HG03108 (cell line): ENCODE data around the gene MRPS15.
A peak's percentile ranks its signal among the peaks of the same experiment; 100 is the strongest.

Experiments
- ATAC-seq: cut with Tn5 transposase; IDR thresholded peaks from one replicate; pipeline ENCODE4 v1.9.1; 2021; ENCODE audit warnings: moderate library complexity; ENCODE audit not compliant: unreplicated experiment

Gene MRPS15

DNA sequence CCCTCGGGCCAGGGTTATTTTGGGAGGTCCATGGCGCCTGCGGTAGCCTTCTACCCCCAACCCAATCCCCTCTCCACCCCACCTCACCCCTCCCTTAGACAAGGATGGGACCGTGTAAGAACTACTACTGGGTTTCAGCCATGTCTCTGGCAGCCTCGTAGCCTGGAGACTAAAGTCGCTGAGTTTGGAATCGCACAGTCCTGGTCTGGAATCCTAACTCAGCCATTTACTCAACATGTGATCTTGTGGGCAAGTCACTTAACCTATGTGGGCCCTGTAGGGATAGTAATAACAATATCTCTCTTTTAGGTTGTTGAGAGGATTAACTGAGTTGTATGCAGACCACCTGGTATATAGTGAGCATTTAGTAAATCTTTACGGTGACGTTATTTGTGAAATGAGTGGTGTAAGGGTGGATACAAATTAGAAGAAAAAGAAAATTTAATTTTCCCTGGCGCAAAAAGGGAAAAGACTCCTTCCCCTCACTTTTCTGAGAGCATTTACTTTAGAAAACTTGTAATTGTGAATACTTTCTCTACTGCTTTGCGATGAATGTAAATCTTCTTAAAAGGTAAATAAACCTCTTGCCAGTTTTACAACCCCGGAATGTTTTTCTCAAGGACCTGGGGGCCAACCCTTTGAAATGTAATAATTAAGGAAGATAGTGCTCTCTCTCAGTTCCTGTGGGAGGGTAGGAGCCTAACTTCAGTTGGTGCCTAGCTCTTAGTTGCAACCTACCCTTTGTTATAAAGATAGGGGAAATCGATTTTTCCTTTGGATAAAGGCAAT, 615 bp upstream of the MRPS15 start:
- ATAC-seq = peak; percentile 14

- no peak for ATAC-seq
Measured at GRCh38 chr1:36463463-36463802, 751 bp downstream of the MRPS15 start.

- ATAC-seq = no peak
Measured at GRCh38 chr1:36458910-36459309, 5.3 kb downstream of the MRPS15 start.

- ATAC-seq = no peak
Measured at GRCh38 chr1:36457691-36458090, 6.5 kb downstream of the MRPS15 start.

DNA sequence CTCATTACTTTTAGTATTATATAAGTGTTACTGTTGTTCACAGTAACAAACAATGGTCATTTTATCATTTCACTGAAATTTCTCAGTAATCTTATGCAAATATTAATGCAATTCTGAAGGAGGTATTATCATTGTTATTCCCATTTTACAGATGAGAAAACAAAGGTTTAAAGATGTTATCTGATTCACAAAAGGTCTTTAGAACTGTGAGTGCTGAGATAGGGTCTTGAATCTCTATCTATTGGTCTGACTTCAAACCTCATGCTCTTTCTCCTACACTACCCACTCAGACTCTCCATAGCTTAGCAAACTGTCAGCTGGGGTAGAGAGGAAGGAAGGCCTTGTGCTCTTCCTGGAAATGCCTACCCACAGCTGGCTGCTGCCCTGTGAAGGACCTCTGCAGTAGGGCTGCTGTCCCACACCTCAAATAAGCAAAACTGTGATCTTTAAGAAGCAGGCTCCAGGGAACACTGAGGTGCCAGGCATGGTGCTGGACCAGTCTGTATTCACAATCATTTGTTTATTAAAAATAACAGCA, 7.7 kb downstream of the MRPS15 start:
- ATAC-seq = no peak

DNA sequence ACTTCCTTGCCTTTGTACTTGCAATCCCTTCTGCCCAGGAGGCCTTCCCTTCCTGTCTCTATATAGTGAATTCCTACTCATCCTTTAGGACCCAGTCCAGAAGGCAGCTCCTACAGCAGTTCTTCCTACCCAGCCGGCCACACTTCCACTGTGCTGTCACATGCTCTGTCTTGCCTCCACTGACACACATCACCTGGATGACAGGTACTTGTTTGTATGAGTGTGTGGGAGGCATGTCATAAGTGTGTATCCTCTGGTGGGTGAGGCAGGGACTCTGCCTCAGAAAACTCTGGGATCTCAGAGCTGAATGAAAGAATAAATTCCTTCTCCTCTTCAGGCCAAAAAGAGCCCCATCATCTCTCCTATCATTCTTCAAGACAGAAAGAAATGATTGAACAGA, 8.8 kb downstream of the MRPS15 start:
- ATAC-seq = no peak

DNA sequence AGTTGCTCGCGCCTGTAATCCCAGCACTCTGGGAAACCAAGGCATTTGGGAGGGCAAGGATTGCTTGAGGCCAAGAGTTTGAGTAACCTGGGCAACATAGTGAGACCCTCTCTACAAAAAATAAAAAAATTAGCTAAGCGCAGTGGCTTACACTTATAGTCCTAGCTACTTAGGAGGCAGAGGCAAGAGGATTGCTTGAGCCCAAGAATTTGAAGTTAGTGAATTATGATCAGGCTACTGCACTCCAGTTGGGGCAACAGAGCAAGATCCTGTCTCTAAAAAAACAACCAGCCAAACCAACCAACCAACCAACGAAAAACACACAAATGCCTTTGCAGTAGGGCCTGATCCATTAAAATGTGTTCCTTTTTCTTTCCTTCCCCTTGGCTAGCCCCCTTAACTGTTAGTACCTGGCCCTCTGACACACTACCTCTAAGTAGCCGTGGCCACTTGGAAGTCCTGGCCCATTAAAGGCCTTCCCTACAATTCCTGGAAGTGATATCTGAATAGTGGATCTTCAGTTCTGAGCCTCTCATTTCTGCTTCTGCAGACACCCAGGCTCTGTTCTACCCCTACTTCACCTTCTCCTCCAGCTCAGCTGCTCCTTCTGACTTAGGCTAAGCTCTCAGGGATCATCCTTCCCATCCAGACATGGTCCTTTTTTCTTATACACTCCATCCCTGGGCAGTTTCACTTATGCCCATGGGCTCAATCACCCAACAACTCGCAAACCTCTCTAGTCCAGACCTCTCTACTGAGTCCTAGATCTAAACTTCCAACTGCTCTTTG, 10.4 kb downstream of the MRPS15 start:
- ATAC-seq = no peak

DNA sequence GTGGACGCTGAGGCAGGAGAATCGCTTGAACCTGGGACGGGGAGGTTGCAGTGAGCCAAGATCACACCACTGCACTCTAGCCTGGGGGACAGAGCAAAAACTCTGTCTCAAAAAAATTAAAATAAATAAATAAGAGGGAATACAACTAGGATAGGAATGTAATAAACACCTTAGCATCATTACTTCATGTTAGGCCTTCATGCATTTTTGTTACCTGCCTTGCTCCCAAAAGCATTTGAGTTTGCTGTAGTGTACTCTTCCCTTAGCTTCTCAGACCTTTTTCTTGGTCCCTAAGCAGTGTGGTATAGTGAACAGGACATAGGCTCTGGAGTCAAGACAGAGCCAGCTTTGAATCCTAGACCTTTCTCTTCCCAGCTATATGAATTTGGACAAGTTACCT, 11.1 kb downstream of the MRPS15 start:
- no peak for ATAC-seq

GRCh38 chr1:36450919-36451305, 13.3 kb downstream of the MRPS15 start:
- no peak for ATAC-seq

GRCh38 chr1:36450270-36450918, 13.8 kb downstream of the MRPS15 start, which contains the start of gene OSCP1:
Gene OSCP1, minus strand, starts transcription at chr1:36450451. Its CDS starts 82 bp downstream, at chr1:36450369.
- ATAC-seq = peak; percentile 97

GRCh38 chr1:36448530-36449056, 15.6 kb downstream of the MRPS15 start:
- no peak for ATAC-seq

DNA sequence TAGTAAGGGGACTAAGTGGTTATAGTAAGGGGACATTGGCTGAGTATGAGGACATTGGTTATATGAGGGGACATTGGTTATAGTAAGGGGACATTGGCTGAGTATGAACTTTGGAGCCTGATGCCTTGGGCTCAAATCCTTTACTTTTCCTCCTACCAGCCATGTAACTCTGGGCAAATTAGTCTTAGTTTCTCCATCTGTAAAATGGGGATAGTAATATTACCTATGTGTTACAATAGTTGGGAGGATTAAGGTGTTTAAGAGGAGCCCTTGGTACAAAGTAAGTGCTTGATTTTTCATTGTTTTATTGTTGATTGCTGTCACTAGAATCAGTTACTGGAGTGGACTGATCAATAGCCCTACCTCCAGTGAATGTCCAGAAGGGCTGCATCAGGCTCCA, 16.7 kb downstream of the MRPS15 start:
- no peak for ATAC-seq

DNA sequence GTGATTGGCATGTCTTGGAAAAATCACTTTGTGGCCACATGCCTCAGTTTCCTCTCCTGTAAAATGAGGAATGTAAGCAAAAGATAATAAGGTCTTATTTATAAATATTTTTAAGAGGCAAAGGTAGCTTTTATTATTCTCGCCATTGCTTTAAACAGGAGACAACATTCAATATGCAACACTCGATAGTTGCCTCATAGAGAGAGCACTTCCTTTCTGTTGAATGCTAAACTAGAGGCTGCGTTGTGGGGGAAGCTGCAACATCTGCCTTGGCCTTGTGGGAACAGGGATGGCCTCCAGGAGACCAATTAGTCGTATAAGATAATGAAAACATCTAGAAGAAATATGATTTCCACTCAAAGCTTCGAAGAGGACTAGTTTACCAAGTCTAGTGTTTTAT, 17.4 kb downstream of the MRPS15 start:
- ATAC-seq = no peak

- ATAC-seq = no peak
Measured at GRCh38 chr1:36446271-36446670, 17.9 kb downstream of the MRPS15 start.

DNA sequence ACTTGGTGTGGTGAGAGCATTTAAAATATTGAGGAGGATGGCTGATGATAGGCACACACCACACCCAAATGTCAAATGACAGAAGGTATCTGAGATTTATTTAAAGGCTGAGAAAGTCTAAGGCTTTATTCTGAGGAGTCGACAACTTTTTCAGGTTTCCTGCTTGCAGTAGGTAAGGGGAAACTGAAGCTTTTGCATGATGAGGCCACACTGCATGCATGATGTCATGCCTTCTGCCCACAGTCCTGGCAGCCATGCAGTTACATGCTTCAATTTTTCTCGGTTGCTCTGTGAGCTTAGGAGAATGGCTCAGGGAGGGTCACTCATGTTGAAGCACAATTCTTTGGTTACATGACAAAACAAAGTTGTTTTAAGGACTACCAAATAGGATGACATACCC, 20.9 kb downstream of the MRPS15 start:
- no peak for ATAC-seq

GRCh38 chr1:36442337-36442736, 21.8 kb downstream of the MRPS15 start:
- no peak for ATAC-seq

DNA sequence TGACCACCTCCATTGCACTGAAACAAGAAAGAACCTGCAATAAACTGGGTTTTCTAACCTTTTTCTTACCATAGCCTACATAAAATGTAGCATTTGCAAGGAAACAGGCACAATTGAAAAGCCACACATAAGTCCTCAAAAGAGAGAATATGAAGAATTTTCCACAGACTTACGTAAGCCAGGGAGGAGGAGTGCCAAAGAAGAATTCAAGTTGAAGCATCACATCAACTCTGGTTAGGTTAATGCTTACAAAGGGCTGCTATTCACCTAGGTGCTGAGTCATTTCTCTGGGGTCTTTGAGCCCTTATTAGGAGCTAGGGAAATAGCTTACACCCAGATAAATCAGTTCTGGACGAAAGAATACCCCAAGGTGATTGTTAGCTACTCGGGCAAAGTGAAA, 23.5 kb downstream of the MRPS15 start:
- no peak for ATAC-seq

GRCh38 chr1:36440044-36440443, 24.1 kb downstream of the MRPS15 start:
- no peak for ATAC-seq

- no peak for ATAC-seq
Measured at GRCh38 chr1:36438715-36439114, 25.5 kb downstream of the MRPS15 start.

DNA sequence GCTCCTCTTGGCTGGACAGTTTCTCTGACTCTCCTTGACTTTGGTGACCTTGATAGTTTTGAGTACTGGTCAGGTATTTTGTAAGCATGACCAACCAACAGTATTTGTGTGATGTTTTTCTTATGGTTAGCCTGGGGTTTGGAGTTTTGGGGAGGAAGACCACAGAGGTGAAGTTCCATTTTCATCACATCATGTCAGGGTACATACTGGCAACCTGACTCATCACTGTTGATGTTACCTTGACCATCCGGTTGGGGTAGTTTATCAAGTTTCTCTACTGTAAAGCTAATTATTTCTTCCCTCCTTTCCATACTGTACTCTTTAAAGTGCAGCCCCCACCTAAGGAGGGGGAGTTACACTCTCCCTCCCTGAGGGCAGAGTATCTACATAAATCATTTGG, 27.4 kb downstream of the MRPS15 start:
- ATAC-seq = no peak

DNA sequence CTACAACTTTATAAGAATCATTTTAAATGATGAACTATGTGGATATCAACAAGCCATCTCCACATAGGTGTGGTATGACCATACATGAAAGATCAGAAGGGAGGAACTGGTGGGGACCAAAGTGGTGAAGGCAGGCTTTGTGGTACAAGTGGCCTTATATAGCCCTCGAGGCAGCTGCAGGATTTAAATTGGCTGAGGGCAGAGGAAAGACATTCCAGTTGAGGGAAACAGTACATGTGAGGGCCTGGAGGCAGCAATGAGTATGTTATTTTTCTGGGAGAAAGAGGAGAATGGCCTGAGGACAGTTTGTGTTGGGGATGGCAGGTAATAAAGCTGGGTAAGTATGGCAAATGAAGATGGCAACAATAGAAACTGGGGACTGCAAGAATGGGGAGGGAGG, 31.1 kb downstream of the MRPS15 start:
- no peak for ATAC-seq
